Smooth muscle cell (in vitro differentiated cells): Measurements from ENCODE around the gene RALGAPB. TPM values are rescaled to one million over a fixed set of nuclear protein-coding genes. Genes with fewer than 3 reads are reported as not detected.
A peak's percentile ranks its signal among the peaks of the same experiment; 100 is the strongest.

Source experiments
- DNase-seq: peaks from one replicate; lab custom pipeline; 2025; ENCODE audit not compliant: unreplicated experiment; lab: John Stamatoyannopoulos, UW
- H2AFZ ChIP-seq: fragments of 200-600 bp; sonication (generic); 2 replicates; pipeline ENCODE4 v1.6.0; 2016; ENCODE audit warnings: antibody characterized with exemption, low read depth, mild to moderate bottlenecking
- H3F3A ChIP-seq: fragments of 200-600 bp; sonication (generic); 2 replicates; pipeline ENCODE4 v1.6.0; 2017; ENCODE audit warnings: antibody characterized with exemption, low read depth
- H3K27ac ChIP-seq: fragments of 200-600 bp; sonication (generic); 2 replicates; pipeline ENCODE4 v1.5.1; 2016; ENCODE audit warnings: low read depth, mild to moderate bottlenecking
- H3K27me3 ChIP-seq: fragments of 200-600 bp; sonication (generic); 2 replicates; pipeline ENCODE4 v1.6.1; 2016; ENCODE audit warnings: low read depth, mild to moderate bottlenecking
- H3K36me3 ChIP-seq: fragments of 200-600 bp; sonication (generic); 2 replicates; pipeline ENCODE4 v1.5.1; 2016; ENCODE audit warnings: low read depth
- H3K4me1 ChIP-seq: fragments of 200-600 bp; sonication (generic); 2 replicates; pipeline ENCODE4 v1.5.1; 2016; ENCODE audit warnings: low read depth
- H3K4me2 ChIP-seq: fragments of 200-600 bp; sonication (generic); 2 replicates; pipeline ENCODE4 v1.6.0; 2016; ENCODE audit warnings: mild to moderate bottlenecking
- H3K4me3 ChIP-seq: fragments of 200-600 bp; sonication (generic); 2 replicates; pipeline ENCODE4 v1.5.1; 2016; ENCODE audit warnings: mild to moderate bottlenecking
- H3K79me2 ChIP-seq: fragments of 200-600 bp; sonication (generic); 2 replicates; pipeline ENCODE4 v1.6.0; 2016; ENCODE audit warnings: low read depth, mild to moderate bottlenecking
- H3K9ac ChIP-seq: fragments of 200-600 bp; sonication (generic); 2 replicates; pipeline ENCODE4 v1.6.0; 2016; ENCODE audit warnings: low read depth
- H3K9me3 ChIP-seq: fragments of 200-600 bp; sonication (generic); replicated peaks from 2 replicates; pipeline ENCODE4 v1.5.1; 2016; ENCODE audit warnings: low read depth
- H4K20me1 ChIP-seq: fragments of 200-600 bp; sonication (generic); 2 replicates; pipeline ENCODE4 v1.6.0; 2016; ENCODE audit warnings: low read depth
- CTCF ChIP-seq: fragments of 200-600 bp; sonication (generic); IDR thresholded peaks from 2 replicates; pipeline ENCODE4 v1.5.1; 2017; ENCODE audit warnings: borderline replicate concordance, mild to moderate bottlenecking, antibody characterized with exemption; ENCODE audit not compliant: insufficient read depth, poor library complexity, severe bottlenecking
- WGBS: methylation state at CpG from one replicate; pipeline ENCODE4 v1.1.7; 2016; ENCODE audit warnings: low lambda C conversion rate; 5-methylcytosine and 5-hydroxymethylcytosine counted together
- polyA plus RNA-seq: library from polyadenylated mRNA; unstranded; fragments of >200 nt; fragmentation: Nextera tagmentation; extraction: Ambion mirVana; gene quantifications from 2 replicates; pipeline ENCODE4 v1.2.1, GENCODE V29; 2016
- total RNA-seq: library from RNA; depleted of rRNA; stranded (reverse); fragments of >200 nt; gene quantifications from 2 replicates; pipeline ENCODE4 v1.2.3, GENCODE V29; 2014

RALGAPB gene
- total and polyA plus RNA-seq, 2 experiments from 2014 or later: 8.9 to 43.2 TPM

GRCh38 chr20:38599410-38599882 is 126.8 kb downstream of the RALGAPB start:
- no peak for DNase-seq
- WGBS: 62% methylated on average over 9 of the region's 9 CpGs

DNA sequence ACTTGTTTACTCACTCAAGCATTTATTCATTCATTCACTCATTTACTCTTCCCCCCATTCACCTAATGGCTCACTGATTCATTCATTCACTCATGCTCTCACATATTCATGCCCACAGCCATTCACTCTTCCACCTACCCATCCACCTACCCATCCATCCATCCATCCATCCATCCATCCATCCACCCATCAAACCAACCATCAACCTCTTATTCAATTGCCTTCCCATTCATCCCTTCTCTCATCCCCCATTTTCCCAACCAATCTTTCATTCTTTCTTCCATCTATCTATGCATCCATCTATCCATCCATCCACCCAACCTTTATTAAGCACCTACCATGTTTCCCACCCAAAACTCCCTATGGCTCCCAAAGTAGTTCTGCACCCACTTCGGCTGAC is 127.4 kb downstream of the RALGAPB start:
- Histone ChIP-seq H3K27ac (no peak overlapping the region), H3K4me1 (no peaks in the 10 kb centered on the region), H3K9ac (no peak overlapping the region), H3F3A (no peaks in the 10 kb centered on the region), H3K4me2 (no peak overlapping the region), H2AFZ (no peak overlapping the region), H3K27me3 (peaks cover 8% of the 10 kb centered on the region), H4K20me1 (no peaks in the 10 kb centered on the region), H3K36me3 (no peaks in the 10 kb centered on the region), H3K79me2 (no peaks in the 10 kb centered on the region), H3K4me3 (no peak overlapping the region), H3K9me3 (no peaks in the 10 kb centered on the region)
- no peak for DNase-seq
- no peak for TF ChIP-seq CTCF
- 97% methylated on average over 1 of the region's 1 CpG for WGBS

More at GRCh38 chr20:38599410-38599882, 126.8 kb downstream of the RALGAPB start:
- Histone ChIP-seq H3K4me3 (no peak overlapping the region), H3F3A (no peaks in the 10 kb centered on the region), H2AFZ (no peak overlapping the region), H3K4me2 (no peak overlapping the region), H3K9ac (no peak overlapping the region), H3K9me3 (no peaks in the 10 kb centered on the region), H3K4me1 (no peaks in the 10 kb centered on the region), H3K27me3 (peaks cover 8% of the 10 kb centered on the region), H3K36me3 (no peaks in the 10 kb centered on the region), H3K27ac (no peak overlapping the region), H3K79me2 (no peaks in the 10 kb centered on the region), H4K20me1 (no peaks in the 10 kb centered on the region)
- no peak for TF ChIP-seq CTCF

DNA sequence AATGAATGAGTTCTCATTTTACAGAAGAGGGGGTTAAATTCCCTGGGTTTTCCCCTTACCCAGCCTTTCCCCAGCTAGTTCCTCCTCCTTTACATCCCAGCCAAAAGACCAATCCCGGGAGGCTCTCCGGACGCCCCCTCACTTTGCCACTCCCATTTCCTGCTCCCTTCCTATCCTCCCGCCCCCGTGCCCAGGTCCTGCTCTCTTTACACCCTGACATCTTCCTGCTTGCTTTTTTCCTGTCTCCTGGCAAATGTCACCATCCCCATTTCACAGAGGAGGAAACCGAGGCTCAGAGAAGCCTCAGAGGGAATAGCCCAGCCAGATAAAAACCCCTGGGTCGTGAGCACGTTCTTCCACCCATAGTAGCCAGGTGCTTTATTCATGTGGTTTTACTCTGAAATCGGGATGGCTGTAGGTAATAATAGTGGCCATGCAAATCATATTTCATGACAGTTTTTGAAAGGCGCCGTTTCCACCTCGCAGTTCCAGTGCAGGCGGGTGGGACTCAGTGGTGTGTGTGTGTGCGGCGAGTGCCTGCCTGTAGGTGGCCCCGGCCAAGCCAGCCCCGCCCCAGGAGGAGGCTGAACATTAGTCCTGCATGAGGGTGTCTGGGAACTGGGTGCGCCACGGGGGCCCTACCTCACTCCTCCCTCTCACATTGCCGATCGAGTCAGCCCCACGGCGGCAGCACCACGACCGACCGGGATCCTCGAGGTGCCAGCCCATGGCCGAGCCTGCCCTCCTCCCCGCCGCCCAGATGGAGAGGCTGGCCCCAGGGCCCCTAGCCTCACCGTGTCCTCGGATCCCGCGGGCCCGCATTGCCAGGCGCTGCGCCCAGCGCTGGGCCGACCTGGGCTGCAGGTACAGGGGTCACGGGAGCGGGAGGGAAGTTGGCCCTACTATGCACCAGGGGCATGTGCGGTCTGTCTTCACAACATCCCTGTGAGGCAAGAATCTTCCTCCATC is 128.9 kb downstream of the RALGAPB start, which contains the start of gene ARHGAP40:
Gene ARHGAP40, plus strand, starts transcription at position 594 of the 969 bp plus-strand sequence.
- no peak for DNase-seq
- Histone ChIP-seq H4K20me1 (no peaks in the 10 kb centered on the region), H2AFZ (peak within 1 kb of the TSS; percentile 52)

More for the DNA sequence above, 128.9 kb downstream of the RALGAPB start, which contains the start of gene ARHGAP40:
- Histone ChIP-seq H3K9ac (peak within 1 kb of the TSS; percentile 17), H3K27me3 (peaks cover 8% of the 10 kb centered on the region), H3K9me3 (no peaks in the 10 kb centered on the region), H3K4me3 (peak within 1 kb of the TSS; percentile 38), H3K4me2 (peak within 1 kb of the TSS; percentile 82), H3K79me2 (no peaks in the 10 kb centered on the region), H3K4me1 (no peaks in the 10 kb centered on the region), H3F3A (no peaks in the 10 kb centered on the region), H3K27ac (no peak within 1 kb of the TSS), H3K36me3 (no peaks in the 10 kb centered on the region)
- peak; percentile 16 for TF ChIP-seq CTCF
- WGBS: 12% methylated on average over 40 of the region's 42 CpGs
